Measurements from ENCODE around the gene SCFD2. TPM values are rescaled to one million over a fixed set of nuclear protein-coding genes. Genes with fewer than 3 reads are reported as not detected.

Gene SCFD2
- total and polyA plus RNA-seq, 12 donors = 2.9 to 15.0 (median 9.7) TPM

GRCh38 chr4:53174823-53175222 is 191.0 kb downstream of the SCFD2 start:
- Histone ChIP-seq H3K9me3 (peaks cover 0 to 32% (median 4%) of the 10 kb centered on the region in 11 donors), H3K4me1 (no peaks in the 10 kb centered on the region), H3K27me3 (no peaks in the 10 kb centered on the region), H3K4me3 (no peak overlapping the region), H3K27ac (no peak overlapping the region), H3K36me3 (no peaks in the 10 kb centered on the region)
- ATAC-seq (no peak), DNase-seq (no peak)
- WGBS, 2 donors = 94 to 97% methylated on average over 3 of the region's 3 CpGs
- intact Hi-C loops (cut with DNase I) = no loop called here
- no peak for TF ChIP-seq CTCF (IDR thresholded peaks at IDR 0.05)

- no peaks in the 10 kb centered on the region for H3K27me3 ChIP-seq
- H3K36me3 ChIP-seq = no peaks in the 10 kb centered on the region
- no peak for TF ChIP-seq CTCF (IDR thresholded peaks at IDR 0.05)
- peaks cover 0 to 22% (median 4%) of the 10 kb centered on the region in 11 donors for H3K9me3 ChIP-seq
- no peak overlapping the region for H3K4me3 ChIP-seq
- 97 to 100% methylated on average over 1 of the region's 1 CpG for WGBS, 2 donors
- intact Hi-C loops (cut with DNase I) = no loop called here
- H3K27ac ChIP-seq = no peak overlapping the region
- H3K4me1 ChIP-seq = no peaks in the 10 kb centered on the region
- no peak for ATAC-seq
- no peak for DNase-seq
Observed at GRCh38 chr4:53173576-53173975, 192.3 kb downstream of the SCFD2 start.

GRCh38 chr4:53171797-53172196 is 194.1 kb downstream of the SCFD2 start:
- Histone ChIP-seq H3K9me3 (peaks cover 0 to 13% (median 0%) of the 10 kb centered on the region in 11 donors), H3K36me3 (no peaks in the 10 kb centered on the region), H3K4me1 (no peaks in the 10 kb centered on the region), H3K27me3 (no peaks in the 10 kb centered on the region), H3K27ac (no peak overlapping the region), H3K4me3 (no peak overlapping the region)
- TF ChIP-seq CTCF (IDR thresholded peaks at IDR 0.05) = no peak
- WGBS, 2 donors = 97 to 100% methylated on average over 3 of the region's 3 CpGs
- intact Hi-C loops (cut with DNase I) = no loop called here
- ATAC-seq = no peak
- DNase-seq = no peak

GRCh38 chr4:53169695-53170617 is 195.9 kb downstream of the SCFD2 start:
- Histone ChIP-seq H3K4me1 (no peaks in the 10 kb centered on the region), H3K4me3 (no peak overlapping the region), H3K36me3 (no peaks in the 10 kb centered on the region), H3K27ac (no peak overlapping the region), H3K27me3 (no peaks in the 10 kb centered on the region), H3K9me3 (peaks cover 0 to 13% (median 0%) of the 10 kb centered on the region in 11 donors)
- DNase-seq (no peak), ATAC-seq (no peak)
- WGBS, 2 donors = 89% methylated on average over 5 of the region's 5 CpGs
- intact Hi-C loops (cut with DNase I) = loop anchor here in 1 of 10 donors (10.0 kb wide), 1 partner anchor 85 kb away; no protein-coding TSS in a partner anchor
- no peak for TF ChIP-seq CTCF (IDR thresholded peaks at IDR 0.05)

Measured in heart right ventricle (tissue), 16 donors.